HEK293 (cell line): ENCODE results near the gene SRR.

ENCODE experiments used
- CTCF ChIA-PET: fragments of 350-600 bp; formaldehyde crosslinking; extraction: SDS; loops from one replicate; lab custom pipeline; 2021; ENCODE audit warnings: antibody characterized with exemption; lab: Yijun Ruan, JAX
- POLR2A ChIA-PET: fragments of 300-600 bp; formaldehyde crosslinking; extraction: SDS; loops from one replicate; lab custom pipeline; 2020; ENCODE audit warnings: antibody characterized with exemption, inconsistent platforms; lab: Yijun Ruan, JAX
- H3K27ac ChIP-seq: fragments of 200-500 bp; sonication (Bioruptor generic); 2 replicates; pipeline ENCODE4 v1.5.1; 2014; ENCODE audit warnings: low read depth, low read length, control low read depth, inconsistent platforms; ENCODE audit errors: extremely low read depth
- H3K36me3 ChIP-seq, 2 experiments: fragments of 200-500 bp in 1 of 2; sonication (Bioruptor generic) in 1 of 2; 1 replicate in 1 of 2; 2 replicates in 1 of 2; pipeline ENCODE4 v1.5.1; 2014 to 2017; ENCODE audit warnings: inconsistent platforms in 2 of 2, low read length in 2 of 2; ENCODE audit not compliant: control insufficient read depth in 2 of 2, insufficient read depth in 1 of 2
- H3K4me1 ChIP-seq: fragments of 200-500 bp; sonication (Bioruptor generic); 2 replicates; pipeline ENCODE4 v1.5.1; 2014; ENCODE audit warnings: mild to moderate bottlenecking, low read length, inconsistent platforms; ENCODE audit not compliant: control insufficient read depth, insufficient read depth
- H3K4me3 ChIP-seq: 2 replicates; pipeline ENCODE4 v1.5.1; 2011; ENCODE audit warnings: low read depth, mild to moderate bottlenecking, control low read depth, low read length, moderate library complexity
- H3K9me3 ChIP-seq: fragments of 200-500 bp; sonication (Bioruptor generic); 2 replicates; pipeline ENCODE4 v1.5.1; 2014; ENCODE audit warnings: low read depth, low read length, inconsistent platforms; ENCODE audit not compliant: control insufficient read depth, insufficient read depth
- BCL6B ChIP-seq: fragments of 450-650 bp; formaldehyde crosslinking; IDR thresholded peaks from 2 replicates; pipeline ENCODE4 v1.5.1; 2017; ENCODE audit warnings: missing biosample characterization, missing genetic modification characterization
- GLIS1 ChIP-seq: fragments of 450-650 bp; formaldehyde crosslinking; IDR thresholded peaks from 2 replicates; pipeline ENCODE4 v1.5.1; 2016; ENCODE audit warnings: missing biosample characterization, missing genetic modification characterization
- HIC1 ChIP-seq: fragments of 450-650 bp; formaldehyde crosslinking; IDR thresholded peaks from 2 replicates; pipeline ENCODE4 v1.5.1; 2016; ENCODE audit warnings: missing biosample characterization, missing genetic modification characterization
- KLF1 ChIP-seq: fragments of 450-650 bp; formaldehyde crosslinking; IDR thresholded peaks from 2 replicates; pipeline ENCODE4 v1.5.1; 2016; ENCODE audit warnings: missing biosample characterization, missing genetic modification characterization
- KLF16 ChIP-seq: fragments of 450-650 bp; formaldehyde crosslinking; IDR thresholded peaks from 2 replicates; pipeline ENCODE4 v1.5.1; 2017; ENCODE audit warnings: missing biosample characterization, missing genetic modification characterization
- ZBTB11 ChIP-seq: fragments of 450-650 bp; formaldehyde crosslinking; conservative IDR thresholded peaks from 2 replicates; pipeline ENCODE4 v1.5.1; 2016; ENCODE audit warnings: low read depth, missing biosample characterization, missing genetic modification characterization
- ZFHX2 ChIP-seq: fragments of 450-650 bp; formaldehyde crosslinking; conservative IDR thresholded peaks from 2 replicates; pipeline ENCODE4 v1.5.1; 2016; ENCODE audit warnings: missing biosample characterization, missing genetic modification characterization
- ZNF10 ChIP-seq: fragments of 450-650 bp; formaldehyde crosslinking; IDR thresholded peaks from 2 replicates; pipeline ENCODE4 v1.5.1; 2017; ENCODE audit warnings: missing biosample characterization, missing genetic modification characterization
- ZNF121 ChIP-seq: fragments of 450-650 bp; formaldehyde crosslinking; IDR thresholded peaks from 2 replicates; pipeline ENCODE4 v1.5.1; 2016; ENCODE audit warnings: missing biosample characterization, missing genetic modification characterization
- ZNF16 ChIP-seq: fragments of 450-650 bp; formaldehyde crosslinking; IDR thresholded peaks from 2 replicates; pipeline ENCODE4 v1.5.1; 2016; ENCODE audit warnings: low read depth, missing biosample characterization, missing genetic modification characterization
- ZNF169 ChIP-seq: fragments of 450-650 bp; formaldehyde crosslinking; IDR thresholded peaks from 2 replicates; pipeline ENCODE4 v1.5.1; 2016; ENCODE audit warnings: missing biosample characterization, missing genetic modification characterization
- ZNF184 ChIP-seq: fragments of 450-650 bp; IDR thresholded peaks from 2 replicates; pipeline ENCODE4 v1.5.1; 2018; ENCODE audit warnings: missing biosample characterization, mild to moderate bottlenecking, missing genetic modification characterization
- ZNF19 ChIP-seq: fragments of 450-650 bp; formaldehyde crosslinking; IDR thresholded peaks from 2 replicates; pipeline ENCODE4; 2016; ENCODE audit warnings: missing biosample characterization, missing genetic modification characterization, low read depth
- ZNF362 ChIP-seq: fragments of 450-650 bp; formaldehyde crosslinking; IDR thresholded peaks from 2 replicates; pipeline ENCODE4 v1.5.1; 2016; ENCODE audit warnings: missing biosample characterization, missing genetic modification characterization
- ZNF394 ChIP-seq: fragments of 450-650 bp; formaldehyde crosslinking; IDR thresholded peaks from 2 replicates; pipeline ENCODE4 v1.5.1; 2016; ENCODE audit warnings: missing biosample characterization, missing genetic modification characterization, mild to moderate bottlenecking, moderate library complexity, borderline replicate concordance
- ZNF449 ChIP-seq: fragments of 450-650 bp; formaldehyde crosslinking; IDR thresholded peaks from 2 replicates; pipeline ENCODE4 v1.5.1; 2017; ENCODE audit warnings: missing biosample characterization, mild to moderate bottlenecking, missing genetic modification characterization, moderate library complexity
- ZNF521 ChIP-seq: fragments of 450-650 bp; formaldehyde crosslinking; IDR thresholded peaks from 2 replicates; pipeline ENCODE4 v1.5.1; 2017; ENCODE audit warnings: missing biosample characterization, mild to moderate bottlenecking, missing genetic modification characterization
- ZNF558 ChIP-seq: fragments of 450-650 bp; formaldehyde crosslinking; IDR thresholded peaks from 2 replicates; pipeline ENCODE4 v1.5.1; 2016; ENCODE audit warnings: missing biosample characterization, missing genetic modification characterization
- ZNF585B ChIP-seq: fragments of 450-650 bp; formaldehyde crosslinking; IDR thresholded peaks from 2 replicates; pipeline ENCODE4 v1.5.1; 2016; ENCODE audit warnings: missing biosample characterization, missing genetic modification characterization
- ZNF645 ChIP-seq: fragments of 450-650 bp; formaldehyde crosslinking; IDR thresholded peaks from 2 replicates; pipeline ENCODE4; 2016; ENCODE audit warnings: missing biosample characterization, missing genetic modification characterization
- ZNF658 ChIP-seq: fragments of 450-650 bp; formaldehyde crosslinking; IDR thresholded peaks from 2 replicates; pipeline ENCODE4; 2016; ENCODE audit warnings: missing biosample characterization, missing genetic modification characterization
- ZNF768 ChIP-seq: fragments of 450-650 bp; formaldehyde crosslinking; IDR thresholded peaks from 2 replicates; pipeline ENCODE4 v1.5.1; 2018; ENCODE audit warnings: missing biosample characterization, mild to moderate bottlenecking, missing genetic modification characterization
- ZNF776 ChIP-seq: fragments of 450-650 bp; formaldehyde crosslinking; IDR thresholded peaks from 2 replicates; pipeline ENCODE4 v1.5.0; 2017; ENCODE audit warnings: missing biosample characterization, missing genetic modification characterization, borderline replicate concordance

The SRR gene

GRCh38 chr17:2321399-2321798 is 17.6 kb downstream of the SRR start:
- POLR2A ChIA-PET, result interaction anchor here (2.4 to 3.0 kb wide), 2 partner anchors 15 to 18 kb away, joined by 13 to 17 read pairs; partner anchors contain the start of genes SGSM2, SMG6, SRR and TSR1
- Histone ChIP-seq H3K4me3 (no peak overlapping the region), H3K9me3 (no peaks in the 10 kb centered on the region)
- CTCF ChIA-PET, result interaction anchor here (0.8 kb wide), 1 partner anchor 31 kb away, joined by 3 read pairs; no protein-coding TSS in a partner anchor
- TF ChIP-seq ZNF521 (tag by site-specific recombination) (no peak), ZNF362 (tag by site-specific recombination) (no peak), GLIS1 (no peak), ZNF558 (tag by site-specific recombination) (no peak), ZNF394 (tag by site-specific recombination) (no peak)
- TF ChIP-seq, all 188 proteins: peak for 0
- Histone ChIP-seq H3K36me3 (peaks cover 72% of the 10 kb centered on the region in 2 experiments), H3K27ac (no peak overlapping the region), H3K4me1 (0 out of 2 replicates have a peak, but pooled peaks cover 3% of the 10 kb centered on the region)

GRCh38 chr17:2323629-2324314 is 20.0 kb downstream of the SRR start:
- H3K36me3 ChIP-seq, result peaks cover 87 to 96% of the 10 kb centered on the region in 2 experiments
- CTCF ChIA-PET, result interaction anchor here (1.1 to 1.5 kb wide), 2 partner anchors 13 to 21 kb away, joined by 3 read pairs; partner anchors contain the start of gene TSR1
- TF ChIP-seq ZNF121 (tag by site-specific recombination) (no peak), KLF1 (tag by site-specific recombination) (no peak), ZNF169 (no peak), ZNF776 (no peak), ZNF768 (tag by site-specific recombination) (no peak), ZFHX2 (tag by site-specific recombination) (no peak), ZNF184 (no peak), HIC1 (tag by site-specific recombination) (no peak), ZNF19 (tag by site-specific recombination) (no peak), ZNF585B (tag by site-specific recombination) (no peak), ZNF10 (tag by site-specific recombination) (no peak), ZNF658 (tag by site-specific recombination) (no peak), BCL6B (no peak), KLF16 (tag by site-specific recombination) (no peak), ZNF16 (tag by site-specific recombination) (no peak), ZNF449 (no peak), ZBTB11 (no peak), ZNF645 (tag by site-specific recombination) (no peak)
- H3K4me1 ChIP-seq, result no peaks in the 10 kb centered on the region
- no peak overlapping the region for H3K4me3 ChIP-seq
- no peaks in the 10 kb centered on the region for H3K9me3 ChIP-seq
- no peak overlapping the region for H3K27ac ChIP-seq
- POLR2A ChIA-PET, result no interaction called here
